HepG2 (cell line): ENCODE measurements around the gene STAMBPL1. TPM values are rescaled to one million over a fixed set of nuclear protein-coding genes. Genes with fewer than 3 reads are reported as not detected.
A peak's percentile ranks its signal among the peaks of the same experiment; 100 is the strongest.

ENCODE experiments used
- ATAC-seq: fragments of 200-7000 bp; cut with Tn5 transposase; 3 replicates; pipeline ENCODE4 v1.9.1; 2020; ENCODE audit warnings: mild to moderate bottlenecking, moderate library complexity
- BruUV-seq: library from RNA; stranded (reverse); fragments of 400-500 nt; replicated peaks from 2 replicates; lab custom pipeline; 2021; lab: Mats Ljungman, UMichigan
- CTCF ChIA-PET: fragments of 300-600 bp; formaldehyde crosslinking; extraction: SDS; loops from one replicate; lab custom pipeline; 2021; ENCODE audit warnings: low total read pairs, inconsistent platforms, low intra/inter-chr PET ratio; lab: Yijun Ruan, JAX
- POLR2A ChIA-PET: fragments of 350-600 bp; sonication (Branson Sonifier 250); formaldehyde crosslinking; loops from one replicate; lab custom pipeline; 2020; ENCODE audit warnings: antibody characterized with exemption, inconsistent platforms; lab: Yijun Ruan, JAX
- DNase-seq: peaks from one replicate; pipeline ENCODE4 v3.0.0-alpha.2; 2015; ENCODE audit warnings: low spot score
- FAIRE-seq: peaks from 3 replicates; lab custom pipeline; 2011; peaks lifted over from hg19 to GRCh38; lab: Jason Lieb, UNC
- H2AFZ ChIP-seq: one replicate; pipeline ENCODE4 v1.6.1; 2011; ENCODE audit warnings: low read length, inconsistent platforms
- H3K27ac ChIP-seq: fragments of 300-600 bp; 3 replicates; pipeline ENCODE4 v1.8.0; 2011; ENCODE audit warnings: mixed run types, mild to moderate bottlenecking, mixed read lengths, low read length, inconsistent platforms; ENCODE audit not compliant: insufficient read depth; ENCODE audit errors: extremely low read length
- H3K27me3 ChIP-seq, 2 experiments: fragments of 200-600 bp in 1 of 2; 2 replicates in 1 of 2; 3 replicates in 1 of 2; pipeline versions ENCODE4 v1.6.0 to v1.8.0; 2011; ENCODE audit warnings: low read length in 2 of 2, mild to moderate bottlenecking in 2 of 2, moderate library complexity in 2 of 2, inconsistent platforms in 1 of 2; ENCODE audit not compliant: insufficient read depth in 2 of 2, control insufficient read depth in 1 of 2
- H3K36me3 ChIP-seq, 2 experiments: fragments of 200-600 bp in 1 of 2; replicated peaks in 1 of 2; 2 replicates in 1 of 2; 3 replicates in 1 of 2; pipeline versions ENCODE4 v1.5.1 to v1.8.0; 2011; ENCODE audit warnings: low read length in 2 of 2, inconsistent platforms in 1 of 2; ENCODE audit not compliant: insufficient read depth in 2 of 2, control insufficient read depth in 1 of 2
- H3K4me1 ChIP-seq: 2 replicates; pipeline ENCODE4 v1.5.1; 2012; ENCODE audit warnings: low read length, inconsistent platforms; ENCODE audit not compliant: insufficient read depth
- H3K4me2 ChIP-seq: 2 replicates; pipeline ENCODE4 v1.6.0; 2011; ENCODE audit warnings: low read depth, low read length, inconsistent platforms
- H3K4me3 ChIP-seq, 3 experiments: fragments of 200-600 bp in 1 of 3; sonication (generic), shearing (Covaris generic) in 1 of 3; replicated peaks in 1 of 3; 2 replicates each; pipeline ENCODE4 v1.5.1; 2011 to 2016; ENCODE audit warnings: low read length in 3 of 3, inconsistent platforms in 2 of 3, low read depth in 2 of 3, mild to moderate bottlenecking in 2 of 3, control low read depth in 1 of 3, mixed read lengths in 1 of 3; ENCODE audit not compliant: insufficient read depth in 1 of 3
- H3K79me2 ChIP-seq: one replicate; pipeline ENCODE4 v1.6.1; 2011; ENCODE audit warnings: low read length, inconsistent platforms; ENCODE audit not compliant: insufficient read depth
- H3K9ac ChIP-seq: 2 replicates; pipeline ENCODE4 v1.6.0; 2011; ENCODE audit warnings: mild to moderate bottlenecking, low read depth, low read length, inconsistent platforms; ENCODE audit not compliant: insufficient read depth
- H3K9me3 ChIP-seq: 2 replicates; pipeline ENCODE4 v1.5.1; 2012; ENCODE audit warnings: mild to moderate bottlenecking, low read length
- H4K20me1 ChIP-seq: 2 replicates; pipeline ENCODE4 v1.6.0; 2011; ENCODE audit warnings: inconsistent platforms, mild to moderate bottlenecking, low read length, moderate library complexity; ENCODE audit not compliant: insufficient read depth
- AFF4 ChIP-seq: sonication (generic); formaldehyde crosslinking; IDR thresholded peaks from 2 replicates; pipeline ENCODE4 v1.4.0; 2020; ENCODE audit warnings: missing genetic modification reagents
- PCBP2 ChIP-seq: fragments of 200-400 bp; formaldehyde crosslinking; optimal IDR thresholded peaks from 2 replicates; pipeline ENCODE3; 2018; ENCODE audit warnings: low read length, low read depth; ENCODE audit not compliant: poor library complexity, severe bottlenecking
- POLR2A ChIP-seq, 2 experiments: IDR thresholded peaks; 2 replicates each; pipeline ENCODE4 v1.6.1; 2011; ENCODE audit warnings: low read depth in 2 of 2, low read length in 2 of 2, mild to moderate bottlenecking in 1 of 2, moderate library complexity in 1 of 2; ENCODE audit not compliant: insufficient read depth in 1 of 2
- SOX5 ChIP-seq: IDR thresholded peaks from 2 replicates; pipeline ENCODE4 v1.6.1; 2016; ENCODE audit warnings: borderline replicate concordance
- U2AF1 ChIP-seq: fragments of 200-400 bp; formaldehyde crosslinking; optimal IDR thresholded peaks from 2 replicates; pipeline ENCODE3; 2017; ENCODE audit warnings: mild to moderate bottlenecking, low read depth, low read length
- ZBTB34 ChIP-seq: sonication (generic); formaldehyde crosslinking; IDR thresholded peaks from 2 replicates; pipeline ENCODE4 v1.8.0; 2022; ENCODE audit warnings: mild to moderate bottlenecking, missing genetic modification reagents
- ZNF234 ChIP-seq: sonication (generic); formaldehyde crosslinking; conservative IDR thresholded peaks from 2 replicates; pipeline ENCODE4 v1.5.1; 2020; ENCODE audit warnings: mild to moderate bottlenecking, missing genetic modification reagents
- ZNF564 ChIP-seq: sonication (generic); formaldehyde crosslinking; IDR thresholded peaks from 2 replicates; pipeline ENCODE4 v1.8.1; 2023; ENCODE audit warnings: mild to moderate bottlenecking, missing genetic modification reagents
- ZNF7 ChIP-seq: IDR thresholded peaks from 2 replicates; pipeline ENCODE4 v1.6.1; 2016; ENCODE audit warnings: missing biosample characterization, missing genetic modification reagents
- WGBS: methylation state at CpG from one replicate; pipeline ENCODE4 v1.1.6; 2017; ENCODE audit warnings: low lambda C conversion rate; 5-methylcytosine and 5-hydroxymethylcytosine counted together
- in situ Hi-C: cut with HindIII; loops from 2 replicates; pipeline ENCODE4 v1.10.0; 2017; ENCODE audit warnings: low pct_unique_long_range_greater_than_20kb; ENCODE audit not compliant: extremely low pct_ligation_motif_present
- intact Hi-C: fragments of 100-400 bp; cut with micrococcal nuclease; formaldehyde crosslinking; loops from one replicate; pipeline ENCODE4 v1.10.0; 2022; ENCODE audit not compliant: unreplicated experiment
- polyA plus RNA-seq, 8 experiments: library from polyadenylated mRNA; depleted of rRNA in 3 of 8; stranded (reverse) in 7 of 8; unstranded in 1 of 8; fragments of >200 nt; fragmentation: Illumina TruSeq in 4 of 8; extraction: Trizol in 4 of 8; gene quantifications; 2 replicates each; pipeline versions ENCODE4 v1.2.1 to v1.2.3, GENCODE V29; 2011 to 2016; ENCODE audit warnings: low read depth in 4 of 8, missing spikeins in 1 of 8, mixed read lengths in 1 of 8; ENCODE audit not compliant: insufficient read depth in 1 of 8
- total RNA-seq, 5 experiments: library from RNA; depleted of rRNA; stranded (reverse); fragments of >200 nt; fragmentation: Illumina TruSeq; extraction: Trizol; gene quantifications; 2 replicates each; pipeline ENCODE4 v1.2.3, GENCODE V29; 2016; ENCODE audit warnings: low read depth in 1 of 5
- TF ChIP-seq, protein P1 (sequence below): sonication (generic); formaldehyde crosslinking; IDR thresholded peaks from 2 replicates; pipeline ENCODE4 v1.4.0; 2020; ENCODE audit warnings: mild to moderate bottlenecking, missing genetic modification reagents, borderline replicate concordance

Gene STAMBPL1
- total and polyA plus RNA-seq, 2 of the 13 experiments (the other 11 are each of a cell fraction or from before 2014, with no cell fraction given), result 1.4 to 1.5 TPM

DNA sequence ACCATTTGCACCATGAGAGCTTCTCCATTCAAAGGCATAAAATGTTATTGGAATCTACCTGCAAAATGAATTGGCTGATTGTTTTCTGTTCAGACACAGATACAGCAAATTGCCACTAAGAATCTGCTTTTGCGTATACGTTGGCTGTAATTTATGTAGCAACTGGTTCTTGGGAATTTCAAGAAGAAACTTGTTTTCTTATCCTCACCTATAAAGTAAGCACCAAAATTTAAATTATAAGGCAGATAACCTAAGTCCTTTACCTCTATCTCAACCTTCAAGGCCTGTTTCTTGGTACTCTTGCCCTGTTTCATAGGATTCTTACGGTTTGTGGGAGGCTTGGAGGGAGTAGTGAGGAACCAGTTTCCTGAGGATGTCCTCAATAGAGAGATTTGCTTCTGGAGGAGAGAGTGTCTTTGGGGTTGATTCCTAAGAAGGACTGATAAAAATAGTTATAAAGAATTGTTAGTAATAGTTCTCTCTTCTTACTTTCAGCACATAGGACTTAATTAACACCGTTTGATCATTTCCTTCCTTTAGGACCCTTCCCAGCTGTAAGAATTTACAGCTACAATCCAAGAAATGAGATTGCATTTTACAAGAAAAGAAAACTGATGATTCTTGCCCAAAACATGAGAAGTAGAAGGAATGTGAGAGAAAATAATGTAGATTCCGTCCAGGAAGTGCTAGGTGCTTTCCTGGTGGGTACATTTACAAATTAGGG is 2.0 kb downstream of the STAMBPL1 start:
- CTCF ChIA-PET, result no interaction called here
- in situ Hi-C loops, result no loop called here
- Histone ChIP-seq H3K79me2 (no peaks in the 10 kb centered on the region), H3K36me3 (no peaks in the 10 kb centered on the region), H3K4me2 (peak overlapping the region; percentile 91; the same call in 1 of the 2 replicates), H3K4me1 (peaks cover 20% of the 10 kb centered on the region), H3K9ac (no peak overlapping the region), H3K9me3 (no peaks in the 10 kb centered on the region), H3K27me3 (peaks cover 0 to 15% of the 10 kb centered on the region in 2 experiments; a peak in 1 of 5 replicates), H3K4me3 (no peak overlapping the region)
- DNase-seq, result no peak
- 80% methylated on average over 5 of the region's 5 CpGs for WGBS
- BruUV-seq, result no TSS peak
- TF ChIP-seq SOX5, result no peak
- no peak for TF ChIP-seq U2AF1
- TF ChIP-seq PCBP2, result no peak
- no peak for TF ChIP-seq POLR2A (IDR thresholded peaks at IDR 0.05; ENCODE audit: insufficient read depth in 1 of 2, low read depth in 2 of 2, low read length in 2 of 2)
- no peak for TF ChIP-seq ZNF564 (CRISPR knock-in tag)
- TF ChIP-seq, protein P1, sequence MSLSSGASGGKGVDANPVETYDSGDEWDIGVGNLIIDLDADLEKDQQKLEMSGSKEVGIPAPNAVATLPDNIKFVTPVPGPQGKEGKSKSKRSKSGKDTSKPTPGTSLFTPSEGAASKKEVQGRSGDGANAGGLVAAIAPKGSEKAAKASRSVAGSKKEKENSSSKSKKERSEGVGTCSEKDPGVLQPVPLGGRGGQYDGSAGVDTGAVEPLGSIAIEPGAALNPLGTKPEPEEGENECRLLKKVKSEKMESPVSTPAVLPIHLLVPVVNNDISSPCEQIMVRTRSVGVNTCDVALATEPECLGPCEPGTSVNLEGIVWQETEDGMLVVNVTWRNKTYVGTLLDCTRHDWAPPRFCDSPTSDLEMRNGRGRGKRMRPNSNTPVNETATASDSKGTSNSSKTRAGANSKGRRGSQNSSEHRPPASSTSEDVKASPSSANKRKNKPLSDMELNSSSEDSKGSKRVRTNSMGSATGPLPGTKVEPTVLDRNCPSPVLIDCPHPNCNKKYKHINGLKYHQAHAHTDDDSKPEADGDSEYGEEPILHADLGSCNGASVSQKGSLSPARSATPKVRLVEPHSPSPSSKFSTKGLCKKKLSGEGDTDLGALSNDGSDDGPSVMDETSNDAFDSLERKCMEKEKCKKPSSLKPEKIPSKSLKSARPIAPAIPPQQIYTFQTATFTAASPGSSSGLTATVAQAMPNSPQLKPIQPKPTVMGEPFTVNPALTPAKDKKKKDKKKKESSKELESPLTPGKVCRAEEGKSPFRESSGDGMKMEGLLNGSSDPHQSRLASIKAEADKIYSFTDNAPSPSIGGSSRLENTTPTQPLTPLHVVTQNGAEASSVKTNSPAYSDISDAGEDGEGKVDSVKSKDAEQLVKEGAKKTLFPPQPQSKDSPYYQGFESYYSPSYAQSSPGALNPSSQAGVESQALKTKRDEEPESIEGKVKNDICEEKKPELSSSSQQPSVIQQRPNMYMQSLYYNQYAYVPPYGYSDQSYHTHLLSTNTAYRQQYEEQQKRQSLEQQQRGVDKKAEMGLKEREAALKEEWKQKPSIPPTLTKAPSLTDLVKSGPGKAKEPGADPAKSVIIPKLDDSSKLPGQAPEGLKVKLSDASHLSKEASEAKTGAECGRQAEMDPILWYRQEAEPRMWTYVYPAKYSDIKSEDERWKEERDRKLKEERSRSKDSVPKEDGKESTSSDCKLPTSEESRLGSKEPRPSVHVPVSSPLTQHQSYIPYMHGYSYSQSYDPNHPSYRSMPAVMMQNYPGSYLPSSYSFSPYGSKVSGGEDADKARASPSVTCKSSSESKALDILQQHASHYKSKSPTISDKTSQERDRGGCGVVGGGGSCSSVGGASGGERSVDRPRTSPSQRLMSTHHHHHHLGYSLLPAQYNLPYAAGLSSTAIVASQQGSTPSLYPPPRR, result no peak
- no peak for TF ChIP-seq ZBTB34 (CRISPR knock-in tag)
- TF ChIP-seq ZNF234 (CRISPR knock-in tag), result no peak
- no peak for TF ChIP-seq ZNF7
- no peak for TF ChIP-seq AFF4 (CRISPR knock-in tag)
- TF ChIP-seq, all 625 proteins: peak for 0
- no peak for FAIRE-seq
- POLR2A ChIA-PET, result no interaction called here
- Histone ChIP-seq H3K27ac (no peak overlapping the region), H2AFZ (no peak overlapping the region), H4K20me1 (no peaks in the 10 kb centered on the region)
- ATAC-seq, result no peak
- intact Hi-C loops, result loop anchor here (2.0 to 5.0 kb wide), 3 partner anchors 47 to 140 kb away; no protein-coding TSS in a partner anchor
